ENCODE results near the gene RNF26. TPM values are rescaled to one million over a fixed set of nuclear protein-coding genes. Genes with fewer than 3 reads are reported as not detected.

The RNF26 gene
- 10 to 100 TPM; 38.7 to 42.1 TPM for total RNA-seq

GRCh38 chr11:119334174-119334930 lies at the start of gene RNF26:
RNF26 (plus strand) TSS chr11:119334527; CDS start chr11:119335123, 596 bp downstream.
- H3K36me3 Mint-ChIP-seq, result peaks cover 3% of the 10 kb centered on the region
- DNase-seq (peak; percentile 98), ATAC-seq (peak; percentile 95)
- CTCF ChIA-PET, result interaction anchor here (0.6 to 5.2 kb wide), 6 partner anchors 12 to 166 kb away, joined by 3 to 47 read pairs (median 4); partner anchors contain the start of gene NLRX1
- peak within 1 kb of the TSS; percentile 93 for H3K4me3 Mint-ChIP-seq
- H3K27me3 Mint-ChIP-seq, result peaks cover 20% of the 10 kb centered on the region
- peaks cover 48% of the 10 kb centered on the region for H3K4me1 Mint-ChIP-seq
- no peaks in the 10 kb centered on the region for H3K9me3 Mint-ChIP-seq (ENCODE audit: low read depth)
- H3K27ac Mint-ChIP-seq, result peak within 1 kb of the TSS; percentile 96

- Mint-ChIP-seq H3K27me3 (no peaks in the 10 kb centered on the region), H3K27ac (no peak overlapping the region), H3K4me3 (no peak overlapping the region), H3K9me3 (ENCODE audit: low read depth) (no peaks in the 10 kb centered on the region), H3K36me3 (peaks cover 27% of the 10 kb centered on the region), H3K4me1 (peaks cover 24% of the 10 kb centered on the region)
- CTCF ChIA-PET, result interaction anchor here (1.1 to 6.3 kb wide), 11 partner anchors 12 to 116 kb away, joined by 3 to 85 read pairs (median 6); partner anchors contain the start of gene CBL
- no peak for DNase-seq
- no peak for ATAC-seq
Observed at GRCh38 chr11:119285431-119285830, 48.9 kb upstream of the RNF26 start.

GRCh38 chr11:119288219-119288618 lies 46.1 kb upstream of the RNF26 start:
- peaks cover 40% of the 10 kb centered on the region for H3K36me3 Mint-ChIP-seq
- DNase-seq, result no peak
- H3K4me1 Mint-ChIP-seq, result peaks cover 10% of the 10 kb centered on the region
- no peak for ATAC-seq
- CTCF ChIA-PET, result interaction anchor here (0.7 to 1.6 kb wide), 4 partner anchors 20 to 83 kb away, joined by 3 to 6 read pairs (median 4); partner anchors contain the start of gene CBL
- H3K27me3 Mint-ChIP-seq, result no peaks in the 10 kb centered on the region
- H3K9me3 Mint-ChIP-seq (ENCODE audit: low read depth), result no peaks in the 10 kb centered on the region
- no peak overlapping the region for H3K4me3 Mint-ChIP-seq
- H3K27ac Mint-ChIP-seq, result no peak overlapping the region

DNA sequence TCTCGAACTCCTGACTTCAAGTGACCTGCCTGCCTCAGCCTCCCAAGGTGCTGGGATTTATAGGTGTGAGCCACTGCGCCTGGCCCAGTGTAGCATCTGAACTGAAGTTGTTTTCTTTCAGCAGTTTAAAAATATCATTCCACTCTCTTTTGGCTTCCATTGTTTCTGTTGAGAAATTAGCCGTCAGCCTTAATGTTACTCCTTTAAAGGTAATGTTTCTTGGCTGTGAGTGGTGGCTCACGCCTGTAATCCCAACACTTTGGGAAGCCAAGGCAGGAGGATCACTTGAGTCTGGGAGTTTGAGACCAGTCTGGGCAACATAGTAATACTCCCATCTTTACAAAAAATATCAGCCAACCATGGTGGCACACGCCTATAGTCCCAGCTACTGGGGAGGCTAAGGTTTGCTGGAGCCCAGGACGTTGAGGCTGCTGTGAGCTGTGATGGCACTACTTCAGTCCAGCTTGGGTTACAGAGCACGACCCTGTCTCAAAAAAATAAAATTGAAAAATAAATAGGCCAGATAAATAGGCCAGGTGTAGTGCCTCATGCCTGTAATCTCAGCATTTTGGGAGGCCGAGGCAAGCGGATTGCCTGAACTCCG lies 43.3 kb upstream of the RNF26 start:
- no peak for DNase-seq
- Mint-ChIP-seq H3K27ac (no peak overlapping the region), H3K9me3 (ENCODE audit: low read depth) (no peaks in the 10 kb centered on the region), H3K27me3 (no peaks in the 10 kb centered on the region), H3K36me3 (peaks cover 33% of the 10 kb centered on the region), H3K4me1 (no peaks in the 10 kb centered on the region), H3K4me3 (no peak overlapping the region)
- CTCF ChIA-PET, result interaction anchor here (0.7 to 1.7 kb wide), 8 partner anchors 8 to 152 kb away, joined by 3 to 7 read pairs (median 3); no protein-coding TSS in a partner anchor
- no peak for ATAC-seq

GRCh38 chr11:119293461-119293860 lies 40.9 kb upstream of the RNF26 start:
- Mint-ChIP-seq H3K4me1 (no peaks in the 10 kb centered on the region), H3K27me3 (no peaks in the 10 kb centered on the region), H3K9me3 (ENCODE audit: low read depth) (no peaks in the 10 kb centered on the region), H3K36me3 (peaks cover 28% of the 10 kb centered on the region), H3K27ac (no peak overlapping the region), H3K4me3 (no peak overlapping the region)
- CTCF ChIA-PET, result interaction anchor here (0.8 to 1.6 kb wide), 2 partner anchors 9 to 88 kb away, joined by 3 to 4 read pairs; no protein-coding TSS in a partner anchor
- DNase-seq, result no peak
- no peak for ATAC-seq

- no peak for ATAC-seq
- Mint-ChIP-seq H3K27ac (no peak overlapping the region), H3K4me1 (no peaks in the 10 kb centered on the region), H3K36me3 (peaks cover 38% of the 10 kb centered on the region), H3K27me3 (no peaks in the 10 kb centered on the region), H3K9me3 (ENCODE audit: low read depth) (no peaks in the 10 kb centered on the region), H3K4me3 (no peak overlapping the region)
- no peak for DNase-seq
- CTCF ChIA-PET, result interaction anchor here (1.0 kb wide), 2 partner anchors 28 to 29 kb away, joined by 3 read pairs; no protein-coding TSS in a partner anchor
Observed at GRCh38 chr11:119295178-119295577, 39.1 kb upstream of the RNF26 start.

DNA sequence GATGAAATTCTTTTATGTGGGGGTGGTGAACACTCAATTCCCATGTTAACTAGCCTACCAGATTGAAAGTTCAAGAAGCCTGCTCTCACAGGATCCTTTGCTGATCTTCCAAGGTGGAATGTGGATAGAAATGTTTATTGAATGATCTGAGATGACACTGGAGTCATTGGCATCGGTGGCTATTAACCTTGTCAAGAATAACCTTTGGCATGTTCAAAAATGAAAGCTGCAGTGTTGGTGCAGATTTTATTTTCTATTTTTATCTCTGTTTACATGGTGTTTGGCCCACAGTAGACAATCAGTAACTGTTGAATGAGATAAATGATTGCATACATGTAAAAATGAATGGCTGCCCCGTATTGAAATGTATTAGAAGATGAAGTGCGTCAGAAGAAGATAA lies 36.4 kb upstream of the RNF26 start:
- Mint-ChIP-seq H3K36me3 (peaks cover 35% of the 10 kb centered on the region), H3K27me3 (no peaks in the 10 kb centered on the region), H3K9me3 (ENCODE audit: low read depth) (no peaks in the 10 kb centered on the region), H3K27ac (no peak overlapping the region), H3K4me1 (no peaks in the 10 kb centered on the region), H3K4me3 (no peak overlapping the region)
- CTCF ChIA-PET, result interaction anchor here (0.8 to 1.7 kb wide), 7 partner anchors 12 to 101 kb away, joined by 3 to 8 read pairs (median 4); no protein-coding TSS in a partner anchor
- DNase-seq (no peak), ATAC-seq (no peak)

DNA sequence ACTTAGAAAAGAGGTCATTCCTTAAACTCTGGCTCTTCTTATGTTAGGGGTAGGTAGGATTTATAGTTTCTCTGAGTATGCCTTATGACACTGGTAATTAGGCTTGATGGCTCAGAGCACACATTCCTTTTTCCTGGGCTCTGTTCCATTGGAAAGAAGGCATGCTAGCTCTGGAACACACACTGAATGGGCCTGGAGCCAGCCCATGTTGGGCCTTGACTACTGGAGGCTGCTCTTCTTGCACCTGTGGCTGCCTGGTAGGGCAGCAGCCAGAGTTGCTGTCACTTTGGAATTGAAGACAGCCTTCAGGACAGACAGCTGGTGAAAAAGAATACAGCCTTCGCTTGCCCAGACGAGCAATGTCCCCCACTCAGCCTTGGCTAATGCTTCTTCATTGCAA lies 35.6 kb upstream of the RNF26 start:
- H3K9me3 Mint-ChIP-seq (ENCODE audit: low read depth), result no peaks in the 10 kb centered on the region
- no peaks in the 10 kb centered on the region for H3K4me1 Mint-ChIP-seq
- no peaks in the 10 kb centered on the region for H3K27me3 Mint-ChIP-seq
- peaks cover 40% of the 10 kb centered on the region for H3K36me3 Mint-ChIP-seq
- no peak for ATAC-seq
- H3K4me3 Mint-ChIP-seq, result no peak overlapping the region
- H3K27ac Mint-ChIP-seq, result no peak overlapping the region
- CTCF ChIA-PET, result no interaction called here
- DNase-seq, result no peak

DNA sequence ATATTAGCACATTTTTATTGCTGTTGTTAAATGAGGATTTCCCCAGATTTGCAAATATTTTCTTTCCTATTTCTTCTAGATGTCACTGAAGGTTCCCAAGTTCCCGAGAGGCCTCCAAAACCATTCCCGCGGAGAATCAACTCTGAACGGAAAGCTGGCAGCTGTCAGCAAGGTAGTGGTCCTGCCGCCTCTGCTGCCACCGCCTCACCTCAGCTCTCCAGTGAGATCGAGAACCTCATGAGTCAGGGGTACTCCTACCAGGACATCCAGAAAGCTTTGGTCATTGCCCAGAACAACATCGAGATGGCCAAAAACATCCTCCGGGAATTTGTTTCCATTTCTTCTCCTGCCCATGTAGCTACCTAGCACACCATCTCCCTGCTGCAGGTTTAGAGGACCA lies 34.9 kb upstream of the RNF26 start:
- no peaks in the 10 kb centered on the region for H3K4me1 Mint-ChIP-seq
- ATAC-seq (no peak), DNase-seq (no peak)
- CTCF ChIA-PET, result interaction anchor here (1.0 to 1.3 kb wide), 3 partner anchors 24 to 156 kb away, joined by 3 to 4 read pairs (median 3); no protein-coding TSS in a partner anchor
- no peak overlapping the region for H3K4me3 Mint-ChIP-seq
- peaks cover 45% of the 10 kb centered on the region for H3K36me3 Mint-ChIP-seq
- no peak overlapping the region for H3K27ac Mint-ChIP-seq
- no peaks in the 10 kb centered on the region for H3K27me3 Mint-ChIP-seq
- no peaks in the 10 kb centered on the region for H3K9me3 Mint-ChIP-seq (ENCODE audit: low read depth)

- DNase-seq, result no peak
- no peak overlapping the region for H3K4me3 Mint-ChIP-seq
- CTCF ChIA-PET, result interaction anchor here (1.0 to 1.4 kb wide), 6 partner anchors 16 to 156 kb away, joined by 3 to 4 read pairs (median 3); no protein-coding TSS in a partner anchor
- H3K27me3 Mint-ChIP-seq, result no peaks in the 10 kb centered on the region
- peaks cover 3% of the 10 kb centered on the region for H3K4me1 Mint-ChIP-seq
- ATAC-seq, result no peak
- H3K27ac Mint-ChIP-seq, result no peak overlapping the region
- H3K9me3 Mint-ChIP-seq (ENCODE audit: low read depth), result no peaks in the 10 kb centered on the region
- peaks cover 45% of the 10 kb centered on the region for H3K36me3 Mint-ChIP-seq
Observed at GRCh38 chr11:119300198-119300964, 33.9 kb upstream of the RNF26 start.

- Mint-ChIP-seq H3K4me3 (no peak overlapping the region), H3K27me3 (no peaks in the 10 kb centered on the region), H3K9me3 (ENCODE audit: low read depth) (no peaks in the 10 kb centered on the region), H3K4me1 (peaks cover 16% of the 10 kb centered on the region), H3K36me3 (peaks cover 39% of the 10 kb centered on the region), H3K27ac (no peak overlapping the region)
- DNase-seq (no peak), ATAC-seq (no peak)
- CTCF ChIA-PET, result interaction anchor here (1.4 to 1.9 kb wide), 3 partner anchors 19 to 77 kb away, joined by 4 to 5 read pairs (median 4); no protein-coding TSS in a partner anchor
Observed at GRCh38 chr11:119303227-119303718, 31.1 kb upstream of the RNF26 start.

- no peaks in the 10 kb centered on the region for H3K27me3 Mint-ChIP-seq
- no peak for DNase-seq
- peak overlapping the region; percentile 16 for H3K27ac Mint-ChIP-seq
- peaks cover 16% of the 10 kb centered on the region for H3K4me1 Mint-ChIP-seq
- no peak overlapping the region for H3K4me3 Mint-ChIP-seq
- no peaks in the 10 kb centered on the region for H3K9me3 Mint-ChIP-seq (ENCODE audit: low read depth)
- ATAC-seq, result no peak
- CTCF ChIA-PET, result interaction anchor here (0.6 to 4.8 kb wide), 4 partner anchors 11 to 111 kb away, joined by 3 to 33 read pairs (median 12); partner anchors contain the start of gene MCAM
- peaks cover 22% of the 10 kb centered on the region for H3K36me3 Mint-ChIP-seq
Observed at GRCh38 chr11:119305556-119306372, 28.6 kb upstream of the RNF26 start.

Data from activated CD8-positive, alpha-beta memory T cell treated with anti-CD3 and anti-CD28 coated beads, Interleukin-2, amount 10 ng/mL, durations not matched to agents 7 days and 5 days (primary cell).